ENCODE results near the gene LRRC8D. TPM values are rescaled to one million over a fixed set of nuclear protein-coding genes. Genes with fewer than 3 reads are reported as not detected.
A peak's percentile ranks its signal among the peaks of the same experiment; 100 is the strongest.

The LRRC8D gene
- total and polyA plus RNA-seq, 9 of the 15 experiments (the other 6 are each of a cell fraction or from before 2014, with no cell fraction given): 3.4 to 53.9 (median 15.9) TPM

- no peak; the same call in 2 of the 3 replicates for ATAC-seq
- 25% methylated on average over 4 of the region's 4 CpGs for WGBS (ENCODE audit: insufficient coverage, low coverage, missing lambda C conversion rate)
- CTCF ChIA-PET (ENCODE audit: low intra/inter-chr PET ratio): no interaction called here
- DNase-seq (ENCODE audit: extremely low read depth in 1 of 4, low spot score in 3 of 4): peak in 2 of 4 experiments; percentile 32 to 41
- Histone ChIP-seq H3K79me2 (ENCODE audit: control insufficient read depth, insufficient read depth, low read length) (no peaks in the 10 kb centered on the region), H3K9me3 (replicated peaks; ENCODE audit: control insufficient read depth, insufficient read depth, low read depth, low read length) (no peaks in the 10 kb centered on the region), H4K20me1 (replicated peaks; ENCODE audit: control insufficient read depth, insufficient read depth, low read length) (no peaks in the 10 kb centered on the region), H3K27ac (ENCODE audit: extremely low read depth, low read depth, low read length) (no peak overlapping the region), H3K36me3 (ENCODE audit: control insufficient read depth, insufficient read depth, low read length) (no peaks in the 10 kb centered on the region), H3K9ac (ENCODE audit: insufficient read depth in 1 of 2, low read depth in 2 of 2, low read length in 2 of 2) (no peak overlapping the region), H3K4me3 (no peak overlapping the region), H2AFZ (ENCODE audit: low read depth, low read length) (no peak overlapping the region), H3K27me3 (ENCODE audit: control insufficient read depth in 2 of 2, insufficient read depth in 2 of 2, low read length in 2 of 2) (no peaks in the 10 kb centered on the region), H3K9me1 (ENCODE audit: control insufficient read depth, insufficient read depth, low read length) (no peaks in the 10 kb centered on the region), H3K4me1 (replicated peaks in 1 of 2; ENCODE audit: control insufficient read depth in 2 of 2, insufficient read depth in 2 of 2, low read length in 2 of 2) (peaks cover 0 to 4% of the 10 kb centered on the region in 2 experiments; a peak in 2 of 5 replicates), H3K4me2 (ENCODE audit: insufficient read depth, low read length) (no peak overlapping the region)
- in situ Hi-C loops (cut with MboI) (no loop called here), intact Hi-C loops (cut with micrococcal nuclease) (no loop called here)
- no peak for FAIRE-seq
- no TSS peak for BruUV-seq (replicated peaks)
- POLR2A ChIA-PET: interaction anchor here (1.1 to 1.2 kb wide), 2 partner anchors 8 to 13 kb away, joined by 3 read pairs; no protein-coding TSS in a partner anchor
- TF ChIP-seq SRSF9 (IDR thresholded peaks at IDR 0.05; ENCODE audit: borderline replicate concordance, low read depth, low read length) (no peak), POLR2G (IDR thresholded peaks at IDR 0.05; ENCODE audit: low read depth, low read length) (no peak), FOXJ3 (CRISPR knock-in tag; IDR thresholded peaks at IDR 0.05) (no peak), CSDE1 (IDR thresholded peaks at IDR 0.05) (peak in 1 of 2 experiments; percentile 71; a peak in 2 of 4 replicates), HINFP (tag; conservative IDR thresholded peaks at IDR 0.05; ENCODE audit: low read depth) (no peak), ZBTB12 (CRISPR knock-in tag; IDR thresholded peaks at IDR 0.05) (no peak), HNRNPLL (IDR thresholded peaks at IDR 0.05; ENCODE audit: low read depth, low read length, poor library complexity, severe bottlenecking) (no peak), ZNF197 (CRISPR knock-in tag; IDR thresholded peaks at IDR 0.05; ENCODE audit: low read depth) (no peak), BMI1 (IDR thresholded peaks at IDR 0.05; ENCODE audit: low read length) (peak; percentile 63; the same call in 1 of the 2 replicates), RFX1 (IDR thresholded peaks at IDR 0.05) (peak; percentile 96), RCOR1 (IDR thresholded peaks at IDR 0.05; ENCODE audit: borderline replicate concordance in 1 of 2, low read depth in 2 of 2, low read length in 2 of 2) (0 out of 4 replicates have a peak, but pooled peaks of 1 of the 2 experiments have one; percentile 8)
- TF ChIP-seq, protein P1, sequence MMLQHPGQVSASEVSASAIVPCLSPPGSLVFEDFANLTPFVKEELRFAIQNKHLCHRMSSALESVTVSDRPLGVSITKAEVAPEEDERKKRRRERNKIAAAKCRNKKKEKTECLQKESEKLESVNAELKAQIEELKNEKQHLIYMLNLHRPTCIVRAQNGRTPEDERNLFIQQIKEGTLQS (IDR thresholded peaks at IDR 0.05): no peak
- TF ChIP-seq, protein P1 (CRISPR knock-in tag; conservative IDR thresholded peaks at IDR 0.05): no peak
- TF ChIP-seq, protein P2, sequence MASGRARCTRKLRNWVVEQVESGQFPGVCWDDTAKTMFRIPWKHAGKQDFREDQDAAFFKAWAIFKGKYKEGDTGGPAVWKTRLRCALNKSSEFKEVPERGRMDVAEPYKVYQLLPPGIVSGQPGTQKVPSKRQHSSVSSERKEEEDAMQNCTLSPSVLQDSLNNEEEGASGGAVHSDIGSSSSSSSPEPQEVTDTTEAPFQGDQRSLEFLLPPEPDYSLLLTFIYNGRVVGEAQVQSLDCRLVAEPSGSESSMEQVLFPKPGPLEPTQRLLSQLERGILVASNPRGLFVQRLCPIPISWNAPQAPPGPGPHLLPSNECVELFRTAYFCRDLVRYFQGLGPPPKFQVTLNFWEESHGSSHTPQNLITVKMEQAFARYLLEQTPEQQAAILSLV (tag; IDR thresholded peaks at IDR 0.05): no peak
- TF ChIP-seq, protein P3, sequence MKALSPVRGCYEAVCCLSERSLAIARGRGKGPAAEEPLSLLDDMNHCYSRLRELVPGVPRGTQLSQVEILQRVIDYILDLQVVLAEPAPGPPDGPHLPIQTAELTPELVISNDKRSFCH (CRISPR knock-in tag; IDR thresholded peaks at IDR 0.05): no peak
- TF ChIP-seq, protein P3 (tag; IDR thresholded peaks at IDR 0.05): no peak
- TF ChIP-seq, protein P4, sequence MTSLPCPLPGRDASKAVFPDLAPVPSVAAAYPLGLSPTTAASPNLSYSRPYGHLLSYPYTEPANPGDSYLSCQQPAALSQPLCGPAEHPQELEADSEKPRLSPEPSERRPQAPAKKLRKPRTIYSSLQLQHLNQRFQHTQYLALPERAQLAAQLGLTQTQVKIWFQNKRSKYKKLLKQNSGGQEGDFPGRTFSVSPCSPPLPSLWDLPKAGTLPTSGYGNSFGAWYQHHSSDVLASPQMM (CRISPR knock-in tag; IDR thresholded peaks at IDR 0.05): no peak
Observed at GRCh38 chr1:89965193-89965768, 144.4 kb downstream of the LRRC8D start.
